ENCODE measurements around the gene PIEZO1. TPM values are rescaled to one million over a fixed set of nuclear protein-coding genes. Genes with fewer than 3 reads are reported as not detected.

The PIEZO1 gene
- polyA plus RNA-seq, 1 donor = 92.9 TPM

GRCh38 chr16:88725609-88726407, 59.2 kb downstream of the PIEZO1 start:
- H3K27ac ChIP-seq (ENCODE audit: low read length) = no peak overlapping the region
- WGBS (ENCODE audit: insufficient coverage, low lambda C conversion rate) = no CpG with 5 or more reads among the region's 32 CpGs
- H3K4me3 ChIP-seq (ENCODE audit: low read length) = no peak overlapping the region
- DNase-seq = no peak
- no peaks in the 10 kb centered on the region for H3K27me3 ChIP-seq (ENCODE audit: control insufficient read depth, insufficient read depth, low read length)
- H3K36me3 ChIP-seq (ENCODE audit: control insufficient read depth, insufficient read depth, low read length) = peaks cover 69% of the 10 kb centered on the region
- peaks cover 7% of the 10 kb centered on the region for H3K9me3 ChIP-seq (ENCODE audit: control insufficient read depth, low read depth, low read length)
- H3K4me1 ChIP-seq (ENCODE audit: control insufficient read depth, insufficient read depth, low read length) = no peaks in the 10 kb centered on the region

- Histone ChIP-seq H3K27ac (ENCODE audit: low read length) (no peak overlapping the region), H3K36me3 (ENCODE audit: control insufficient read depth, insufficient read depth, low read length) (peaks cover 70% of the 10 kb centered on the region), H3K9me3 (ENCODE audit: control insufficient read depth, low read depth, low read length) (peaks cover 7% of the 10 kb centered on the region), H3K4me1 (ENCODE audit: control insufficient read depth, insufficient read depth, low read length) (no peaks in the 10 kb centered on the region), H3K4me3 (ENCODE audit: low read length) (no peak overlapping the region), H3K27me3 (ENCODE audit: control insufficient read depth, insufficient read depth, low read length) (no peaks in the 10 kb centered on the region)
- no CpG with 5 or more reads among the region's 31 CpGs for WGBS (ENCODE audit: insufficient coverage, low lambda C conversion rate)
- no peak for DNase-seq
Observed at GRCh38 chr16:88724855-88725555, 60.0 kb downstream of the PIEZO1 start.

- peaks cover 79% of the 10 kb centered on the region for H3K36me3 ChIP-seq (ENCODE audit: control insufficient read depth, insufficient read depth, low read length)
- peaks cover 7% of the 10 kb centered on the region for H3K9me3 ChIP-seq (ENCODE audit: control insufficient read depth, low read depth, low read length)
- no peak overlapping the region for H3K4me3 ChIP-seq (ENCODE audit: low read length)
- H3K27me3 ChIP-seq (ENCODE audit: control insufficient read depth, insufficient read depth, low read length) = no peaks in the 10 kb centered on the region
- H3K27ac ChIP-seq (ENCODE audit: low read length) = no peak overlapping the region
- no CpG with 5 or more reads among the region's 17 CpGs for WGBS (ENCODE audit: insufficient coverage, low lambda C conversion rate)
- no peak for DNase-seq
- H3K4me1 ChIP-seq (ENCODE audit: control insufficient read depth, insufficient read depth, low read length) = no peaks in the 10 kb centered on the region
Observed at GRCh38 chr16:88723911-88724310, 61.1 kb downstream of the PIEZO1 start.

GRCh38 chr16:88723507-88723887, 61.5 kb downstream of the PIEZO1 start:
- no peaks in the 10 kb centered on the region for H3K27me3 ChIP-seq (ENCODE audit: control insufficient read depth, insufficient read depth, low read length)
- DNase-seq = no peak
- peaks cover 82% of the 10 kb centered on the region for H3K36me3 ChIP-seq (ENCODE audit: control insufficient read depth, insufficient read depth, low read length)
- H3K27ac ChIP-seq (ENCODE audit: low read length) = no peak overlapping the region
- peaks cover 7% of the 10 kb centered on the region for H3K9me3 ChIP-seq (ENCODE audit: control insufficient read depth, low read depth, low read length)
- H3K4me3 ChIP-seq (ENCODE audit: low read length) = no peak overlapping the region
- H3K4me1 ChIP-seq (ENCODE audit: control insufficient read depth, insufficient read depth, low read length) = no peaks in the 10 kb centered on the region
- WGBS (ENCODE audit: insufficient coverage, low lambda C conversion rate) = no CpG with 5 or more reads among the region's 8 CpGs

GRCh38 chr16:88722784-88723506, 62.1 kb downstream of the PIEZO1 start:
- H3K4me1 ChIP-seq (ENCODE audit: control insufficient read depth, insufficient read depth, low read length) = no peaks in the 10 kb centered on the region
- DNase-seq = no peak
- H3K9me3 ChIP-seq (ENCODE audit: control insufficient read depth, low read depth, low read length) = peaks cover 7% of the 10 kb centered on the region
- H3K4me3 ChIP-seq (ENCODE audit: low read length) = no peak overlapping the region
- no peaks in the 10 kb centered on the region for H3K27me3 ChIP-seq (ENCODE audit: control insufficient read depth, insufficient read depth, low read length)
- H3K36me3 ChIP-seq (ENCODE audit: control insufficient read depth, insufficient read depth, low read length) = peaks cover 88% of the 10 kb centered on the region
- H3K27ac ChIP-seq (ENCODE audit: low read length) = no peak overlapping the region
- WGBS (ENCODE audit: insufficient coverage, low lambda C conversion rate) = no CpG with 5 or more reads among the region's 39 CpGs

GRCh38 chr16:88721815-88722755, 62.9 kb downstream of the PIEZO1 start:
- H3K4me1 ChIP-seq (ENCODE audit: control insufficient read depth, insufficient read depth, low read length) = no peaks in the 10 kb centered on the region
- H3K9me3 ChIP-seq (ENCODE audit: control insufficient read depth, low read depth, low read length) = peaks cover 7% of the 10 kb centered on the region
- H3K4me3 ChIP-seq (ENCODE audit: low read length) = no peak overlapping the region
- no peak overlapping the region for H3K27ac ChIP-seq (ENCODE audit: low read length)
- DNase-seq = no peak
- peaks cover 87% of the 10 kb centered on the region for H3K36me3 ChIP-seq (ENCODE audit: control insufficient read depth, insufficient read depth, low read length)
- H3K27me3 ChIP-seq (ENCODE audit: control insufficient read depth, insufficient read depth, low read length) = no peaks in the 10 kb centered on the region
- WGBS (ENCODE audit: insufficient coverage, low lambda C conversion rate) = no CpG with 5 or more reads among the region's 61 CpGs

- WGBS (ENCODE audit: insufficient coverage, low lambda C conversion rate) = no CpG with 5 or more reads among the region's 17 CpGs
- Histone ChIP-seq H3K9me3 (ENCODE audit: control insufficient read depth, low read depth, low read length) (peaks cover 7% of the 10 kb centered on the region), H3K27me3 (ENCODE audit: control insufficient read depth, insufficient read depth, low read length) (no peaks in the 10 kb centered on the region), H3K36me3 (ENCODE audit: control insufficient read depth, insufficient read depth, low read length) (peaks cover 88% of the 10 kb centered on the region), H3K27ac (ENCODE audit: low read length) (no peak overlapping the region), H3K4me1 (ENCODE audit: control insufficient read depth, insufficient read depth, low read length) (no peaks in the 10 kb centered on the region), H3K4me3 (ENCODE audit: low read length) (no peak overlapping the region)
- no peak for DNase-seq
Observed at GRCh38 chr16:88721236-88721635, 63.8 kb downstream of the PIEZO1 start.

- Histone ChIP-seq H3K27me3 (ENCODE audit: control insufficient read depth, insufficient read depth, low read length) (no peaks in the 10 kb centered on the region), H3K27ac (ENCODE audit: low read length) (no peak overlapping the region), H3K36me3 (ENCODE audit: control insufficient read depth, insufficient read depth, low read length) (peaks cover 88% of the 10 kb centered on the region), H3K4me1 (ENCODE audit: control insufficient read depth, insufficient read depth, low read length) (no peaks in the 10 kb centered on the region), H3K9me3 (ENCODE audit: control insufficient read depth, low read depth, low read length) (peaks cover 7% of the 10 kb centered on the region), H3K4me3 (ENCODE audit: low read length) (no peak overlapping the region)
- no peak for DNase-seq
- no CpG with 5 or more reads among the region's 23 CpGs for WGBS (ENCODE audit: insufficient coverage, low lambda C conversion rate)
Observed at GRCh38 chr16:88720396-88720970, 64.5 kb downstream of the PIEZO1 start.

- Histone ChIP-seq H3K27ac (ENCODE audit: low read length) (no peak overlapping the region), H3K27me3 (ENCODE audit: control insufficient read depth, insufficient read depth, low read length) (no peaks in the 10 kb centered on the region), H3K36me3 (ENCODE audit: control insufficient read depth, insufficient read depth, low read length) (peaks cover 88% of the 10 kb centered on the region), H3K9me3 (ENCODE audit: control insufficient read depth, low read depth, low read length) (peaks cover 7% of the 10 kb centered on the region), H3K4me1 (ENCODE audit: control insufficient read depth, insufficient read depth, low read length) (no peaks in the 10 kb centered on the region), H3K4me3 (ENCODE audit: low read length) (no peak overlapping the region)
- no CpG with 5 or more reads among the region's 19 CpGs for WGBS (ENCODE audit: insufficient coverage, low lambda C conversion rate)
- no peak for DNase-seq
Observed at GRCh38 chr16:88719933-88720296, 65.1 kb downstream of the PIEZO1 start.
